ENCODE data around the gene CHD3.

Gene CHD3

DNA sequence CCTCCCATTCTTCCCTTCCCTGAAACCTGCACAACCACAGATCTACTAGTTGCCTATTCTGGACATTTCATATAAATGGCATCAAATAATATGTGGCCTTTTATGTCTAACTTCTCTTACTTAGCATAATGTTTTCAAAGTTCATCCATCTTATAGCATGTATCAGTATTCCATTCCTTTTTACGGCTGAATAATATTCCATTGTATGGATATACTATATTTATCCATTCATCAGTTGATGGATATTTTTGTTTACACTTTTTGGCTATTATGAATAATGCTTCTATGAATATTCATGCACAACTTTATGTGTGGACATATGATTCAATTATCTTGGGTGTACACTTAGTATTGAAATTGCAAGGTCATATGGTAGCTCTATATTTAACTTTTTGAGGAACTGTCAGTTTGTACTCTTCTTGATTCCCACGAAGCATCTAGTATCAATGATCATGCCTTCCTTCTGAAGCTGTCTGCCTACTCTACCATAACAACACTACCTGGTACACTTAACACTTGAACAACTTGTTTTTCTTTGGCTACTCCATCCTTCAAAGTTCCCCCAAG, 12.7 kb upstream of the CHD3 start:
- DNase-seq = no peak

DNA sequence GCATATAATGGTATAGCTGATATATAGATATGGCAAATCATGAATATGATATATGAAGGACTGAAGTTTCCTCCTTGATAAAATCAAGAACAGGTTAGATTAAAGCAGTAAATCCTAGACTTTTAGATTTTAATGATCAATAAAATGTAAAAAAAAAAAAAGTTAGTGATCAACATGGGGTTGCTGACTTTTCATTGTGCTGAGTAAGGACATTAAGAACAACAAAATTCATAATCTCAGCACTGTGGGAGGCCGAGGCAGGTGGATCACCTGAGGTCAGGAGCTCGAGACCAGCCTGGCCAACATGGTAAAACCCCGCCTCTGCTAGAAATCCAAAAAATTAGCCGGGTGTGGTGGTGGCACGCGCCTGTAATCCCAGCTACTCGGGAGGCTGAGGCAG, 10.4 kb upstream of the CHD3 start:
- no peak for DNase-seq

DNA sequence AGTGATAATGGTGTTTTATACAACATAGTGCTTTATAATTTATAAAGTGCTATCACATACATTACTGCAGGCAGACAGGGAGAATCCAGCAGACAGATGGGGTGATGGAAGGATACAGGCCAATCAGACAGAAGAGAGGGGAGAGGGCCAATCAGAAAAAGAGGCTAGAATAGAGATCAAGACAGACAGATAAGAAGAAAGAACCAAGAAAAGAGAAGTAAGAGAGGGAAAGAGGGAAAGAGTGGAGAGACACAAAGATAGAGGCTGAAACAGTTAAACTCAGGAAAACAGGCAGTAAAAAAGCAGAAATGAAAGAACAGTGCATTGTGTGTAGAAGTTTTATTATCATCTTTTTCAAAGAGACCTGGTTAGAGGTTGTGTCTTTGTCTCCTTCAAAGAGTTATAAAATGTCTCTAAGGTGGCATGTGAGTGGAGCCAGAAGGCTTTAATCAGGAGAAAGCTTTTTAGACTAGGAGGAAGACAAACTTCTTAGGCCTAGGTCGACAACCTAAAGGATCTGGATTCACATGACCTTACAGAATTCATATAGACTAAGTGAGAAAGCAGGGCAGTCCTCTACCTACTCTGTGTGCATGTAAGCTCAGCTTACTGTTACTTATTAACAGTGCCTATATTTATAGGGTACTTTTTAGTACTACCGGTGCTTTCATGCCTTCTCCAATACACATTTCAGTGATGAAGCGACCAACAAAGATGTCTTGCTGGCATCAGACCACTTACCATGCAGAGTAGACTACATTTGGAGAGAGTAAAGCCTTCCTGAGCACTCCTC, 8.3 kb upstream of the CHD3 start:
- no peak for DNase-seq

- peak; percentile 76 for DNase-seq
Observed at GRCh38 chr17:7881276-7882054, 7.1 kb upstream of the CHD3 start.

DNA sequence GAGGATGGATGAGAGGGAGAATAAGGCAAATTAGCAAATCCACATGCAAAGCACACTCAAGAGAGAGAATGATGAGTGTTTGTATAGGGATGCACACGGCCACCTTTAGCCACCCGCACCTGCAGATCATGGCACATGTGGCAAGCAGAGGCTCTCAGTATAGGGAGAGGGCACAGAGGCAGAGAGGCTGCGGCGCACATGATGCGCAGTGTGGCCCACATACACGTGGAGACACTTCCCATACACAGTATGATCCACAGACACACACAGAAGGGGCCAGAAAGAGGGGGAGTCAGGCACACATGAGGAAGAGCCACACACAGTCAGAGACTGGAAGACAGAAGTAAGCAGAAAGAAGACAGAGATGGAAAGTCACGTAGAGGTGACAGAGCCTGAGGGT, 6.5 kb upstream of the CHD3 start:
- DNase-seq = peak; percentile 76

DNA sequence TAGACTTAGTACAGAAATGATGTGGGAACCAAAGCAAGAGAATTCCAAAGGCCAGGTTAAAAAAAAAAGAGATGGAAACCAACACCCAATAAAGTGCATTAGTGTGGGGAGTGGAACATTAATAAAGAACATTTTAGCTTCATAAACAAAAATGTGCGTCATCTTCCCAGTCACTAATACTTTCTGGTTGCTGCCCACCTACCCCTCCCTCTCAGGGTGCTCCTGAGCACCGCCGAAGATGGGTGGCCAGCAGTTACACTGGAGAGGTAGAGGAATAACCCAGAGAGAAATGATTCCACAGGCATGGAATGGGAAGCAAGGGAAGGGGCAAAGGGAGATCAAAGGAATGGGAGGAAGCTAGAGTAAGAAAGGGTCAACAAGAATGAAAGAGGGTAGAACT, 6.0 kb upstream of the CHD3 start:
- DNase-seq = no peak

DNA sequence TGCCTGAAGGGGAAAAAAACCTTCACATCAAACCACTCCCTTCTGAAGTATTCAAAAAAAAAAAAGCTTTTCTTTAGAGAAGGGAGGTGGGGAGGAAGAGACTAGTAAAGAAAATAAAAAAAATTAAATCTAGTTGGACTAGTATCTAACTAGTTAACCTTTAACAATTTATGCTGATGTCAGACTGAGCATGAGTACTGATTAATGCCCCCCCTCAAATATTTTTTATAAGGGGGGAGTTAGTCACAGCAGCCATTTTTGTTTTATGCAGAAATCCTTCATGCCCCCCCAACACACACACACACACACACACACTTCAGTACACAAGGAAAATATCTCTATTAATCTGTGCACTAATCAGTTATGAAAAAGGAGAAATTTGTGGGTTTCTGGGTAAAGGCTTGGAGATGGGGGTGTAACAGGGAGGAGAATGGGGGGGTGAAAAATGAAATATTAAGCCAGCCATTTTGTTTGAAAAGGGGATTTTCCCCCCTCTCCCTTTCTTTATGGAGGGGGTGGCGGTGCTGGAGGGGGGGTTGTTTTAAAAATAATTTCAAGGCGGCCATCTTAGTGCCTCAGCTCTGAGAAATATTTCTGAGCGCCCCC, 4.7 kb upstream of the CHD3 start:
- peak; percentile 53 for DNase-seq

- DNase-seq = no peak
Observed at GRCh38 chr17:7884581-7885366, 3.8 kb upstream of the CHD3 start.

DNA sequence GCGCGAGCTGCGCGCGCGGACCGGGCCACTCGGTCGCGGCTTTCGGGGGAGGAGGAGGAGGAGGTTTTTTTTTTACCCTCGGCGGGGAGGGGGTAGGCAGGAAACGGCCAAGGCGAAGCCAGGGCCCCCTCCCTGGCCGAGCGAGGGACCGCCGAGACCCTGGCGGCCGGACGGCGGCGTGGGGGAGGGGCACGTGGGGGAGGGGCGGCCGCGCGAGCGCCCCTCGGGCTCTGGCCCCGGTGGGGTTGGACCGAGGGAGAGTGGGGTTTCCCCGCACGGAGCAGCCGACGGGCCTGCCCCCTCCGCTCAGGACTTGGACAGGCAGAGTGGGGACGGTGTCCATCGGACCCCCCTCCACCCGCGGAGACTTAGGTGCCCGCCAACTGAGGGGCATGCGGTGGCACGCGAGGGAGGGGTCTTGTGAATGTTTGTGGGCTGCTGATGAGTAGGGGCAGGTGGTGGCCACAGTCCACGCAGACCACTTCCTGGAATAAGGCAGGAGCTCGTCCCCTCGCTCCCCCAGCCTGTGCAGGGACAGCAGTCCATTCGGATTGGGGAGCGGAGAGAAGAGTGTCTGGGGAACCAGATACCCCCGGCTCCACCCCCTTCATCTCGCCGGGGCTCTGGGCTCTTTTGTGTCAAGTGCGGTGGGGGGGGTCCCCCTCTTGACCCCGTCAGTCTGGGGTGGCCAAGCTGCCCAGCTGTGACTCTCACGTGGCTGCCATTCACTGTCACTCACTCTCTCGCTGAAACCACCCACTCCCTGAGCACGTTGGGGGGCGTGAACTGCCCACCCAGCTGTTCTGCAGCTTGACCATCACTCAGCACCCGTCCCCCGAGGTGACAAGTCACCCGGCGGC, 3.0 kb upstream of the CHD3 start:
- DNase-seq = peak; percentile 75

- DNase-seq = peak; percentile 78
Observed at GRCh38 chr17:7886227-7887037, 2.2 kb upstream of the CHD3 start.

DNA sequence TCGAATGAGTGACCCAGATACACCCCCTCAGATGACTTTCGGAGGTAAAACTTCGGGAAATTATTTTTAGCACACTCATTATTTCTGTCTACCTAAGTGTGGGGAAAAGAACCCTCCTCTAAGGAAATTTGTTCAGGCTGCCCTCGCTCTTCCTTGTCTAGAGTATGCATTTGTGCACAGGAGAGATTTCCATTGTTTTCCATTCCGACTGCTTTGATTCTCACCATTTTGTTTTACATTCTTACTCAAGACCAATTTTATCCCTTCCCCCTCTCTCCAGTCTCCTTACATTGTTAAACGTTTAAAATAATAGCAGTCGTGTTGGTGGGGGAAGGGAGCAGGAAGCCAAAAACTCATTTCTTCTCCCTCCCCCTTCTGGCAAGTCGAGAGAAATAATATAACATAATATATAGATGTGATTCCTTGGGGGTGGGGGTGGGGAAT, 1.5 kb upstream of the CHD3 start:
- peak; percentile 96 for DNase-seq

- DNase-seq = peak; percentile 100
Observed at GRCh38 chr17:7887482-7888183, 956 bp upstream of the CHD3 start.

DNA sequence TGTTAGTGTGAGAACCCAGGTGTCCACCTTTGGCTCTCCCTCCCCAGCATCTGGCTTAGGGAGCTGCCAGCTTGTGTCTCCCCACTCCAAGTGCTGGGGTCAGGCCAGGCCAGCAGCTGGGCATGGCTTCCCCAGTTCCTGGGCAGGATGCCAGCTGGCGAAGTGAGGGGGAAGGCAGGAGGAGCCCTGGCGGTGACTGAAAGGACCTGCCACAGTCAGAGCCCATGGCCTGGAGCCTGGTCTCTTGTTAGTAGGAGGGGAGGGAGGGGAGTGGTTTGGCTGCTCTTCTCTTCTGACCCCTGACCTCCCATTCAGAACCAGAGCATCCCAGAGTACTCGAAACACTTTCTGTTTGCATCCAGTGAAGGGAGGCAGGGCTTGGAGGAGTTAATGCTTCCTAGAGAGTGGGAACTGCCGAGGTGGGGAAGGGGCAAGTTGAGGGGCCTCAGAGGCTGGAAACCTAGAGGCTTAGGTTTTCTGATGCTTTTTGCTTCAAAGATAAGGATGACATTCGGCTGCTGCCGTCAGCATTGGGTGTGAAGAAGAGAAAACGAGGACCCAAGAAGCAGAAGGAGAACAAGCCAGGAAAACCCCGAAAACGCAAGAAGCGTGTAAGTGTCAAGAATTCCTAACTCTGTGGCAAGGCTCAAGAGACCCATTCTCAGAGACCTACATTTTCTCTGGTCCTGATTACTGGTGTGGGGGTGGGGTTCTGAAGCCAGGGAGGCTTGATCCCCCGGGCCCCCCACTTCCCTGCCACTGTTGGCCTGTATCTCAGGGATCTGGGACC, 772 bp downstream of the CHD3 start:
- peak; percentile 92 for DNase-seq

- no peak for DNase-seq
Observed at GRCh38 chr17:7893187-7893880, 4.7 kb downstream of the CHD3 start.

GRCh38 chr17:7894226-7894625, 5.6 kb downstream of the CHD3 start:
- no peak for DNase-seq

GRCh38 chr17:7894866-7895265, 6.3 kb downstream of the CHD3 start:
- DNase-seq = no peak

GRCh38 chr17:7897090-7897489, 8.5 kb downstream of the CHD3 start:
- DNase-seq = no peak

DNA sequence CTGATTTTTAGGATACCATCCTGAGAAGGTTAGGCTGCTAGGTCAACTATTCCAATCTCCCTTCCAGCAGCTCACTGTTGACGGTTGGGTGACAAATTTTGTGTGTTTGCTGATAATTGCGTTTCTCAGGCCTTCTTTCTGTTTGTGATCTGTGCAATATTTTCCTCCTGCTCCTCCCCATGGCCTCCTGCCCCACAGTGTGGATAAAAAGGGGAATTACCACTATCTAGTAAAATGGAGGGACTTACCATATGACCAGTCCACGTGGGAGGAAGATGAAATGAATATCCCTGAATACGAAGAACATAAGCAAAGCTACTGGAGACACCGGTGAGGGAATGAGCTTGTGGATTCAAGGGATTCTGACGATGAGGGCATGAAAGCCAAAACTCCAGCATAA, 9.2 kb downstream of the CHD3 start:
- DNase-seq = no peak

All from DMS79 treated with DMSO at 0.1 percent for 48 hours (cell line).